Pancreas (tissue), 10 donors: ENCODE results near the gene RYR3. TPM values are rescaled to one million over a fixed set of nuclear protein-coding genes. Genes with fewer than 3 reads are reported as not detected.

ENCODE experiments used
- ATAC-seq, 4 donors: fragments of 200-7000 bp; cut with Tn5 transposase; one replicate each; pipeline versions ENCODE4 v1.8.0 to v1.9.1; 2020; ENCODE audit warnings: mild to moderate bottlenecking in 4 of 4, moderate library complexity in 4 of 4
- DNase-seq, 6 donors: peaks; one replicate each; pipeline ENCODE4 v3.0.0-alpha.2; 2020
- FAIRE-seq: peaks from 2 replicates; lab custom pipeline; 2012; peaks lifted over from hg19 to GRCh38; lab: Jason Lieb, UNC
- H3K27ac ChIP-seq, 4 donors: fragments of 200-600 bp; sonication (generic); 1 replicate in 3 of 4; 2 replicates in 1 of 4; pipeline versions ENCODE4 v1.5.0 to v1.8.0; 2020
- H3K27me3 ChIP-seq, 4 donors: fragments of 200-600 bp; one replicate each; pipeline ENCODE4 v1.8.0; 2021
- H3K36me3 ChIP-seq, 3 donors: fragments of 200-600 bp; sonication (generic) in 1 of 3; one replicate each; pipeline versions ENCODE4 v1.5.0 to v1.8.0; 2020 to 2021
- H3K4me1 ChIP-seq, 3 donors: fragments of 200-600 bp; one replicate each; pipeline ENCODE4 v1.8.0; 2021
- H3K4me3 ChIP-seq, 4 donors: fragments of 200-600 bp; sonication (generic) in 2 of 4; one replicate each; pipeline versions ENCODE4 v1.5.0 to v1.8.0; 2020 to 2021
- H3K9me3 ChIP-seq, 4 donors: fragments of 200-600 bp; one replicate each; pipeline ENCODE4 v1.8.0; 2021
- WGBS, 2 donors: extraction: QIAGEN DNeasy Blood & Tissue Kit; methylation state at CpG; one replicate each; pipeline ENCODE4 v1.1.7; 2013; 5-methylcytosine and 5-hydroxymethylcytosine counted together
- intact Hi-C, 3 donors: fragments of 100-400 bp; cut with DNase I; formaldehyde crosslinking; loops; one replicate each; pipeline versions ENCODE4 v1.11.1 to v1.14.2; 2022
- polyA plus RNA-seq, 2 donors: library from polyadenylated mRNA; stranded (reverse); fragments of 200-250 nt; gene quantifications; one replicate each; pipeline ENCODE4 v1.2.3, GENCODE V29; 2013
- total RNA-seq, 6 donors: library from RNA; stranded (reverse); fragmentation: NEBNext Ultra II Directional in 4 of 6; extraction: Animal tissue kit (Norgen Biotek cat#: 25700) in 4 of 6; gene quantifications; one replicate each; pipeline versions ENCODE4 v1.2.1 to v1.2.4, GENCODE V29; 2021 to 2023
- TF ChIP-seq, protein P1 (sequence below), 4 donors: fragments of 200-600 bp; sonication (generic) in 3 of 4; IDR thresholded peaks; one replicate each; pipeline versions ENCODE4 v1.5.0 to v1.8.0; 2021; ENCODE audit warnings: antibody characterized with exemption in 4 of 4
- donor health status: healthy with polysubstance abuse.
- donor health status: DM: no; HTN: no; CAD: no; lungs with moderate emphysema.
- donor health status: DM: no; HTN: no; CAD: no.
- donor health status: control.
- donor health status: control.
- donor health status: Bipolar disorder and iron deficiency.
- donor health status: DM: yes; HTN: yes; CAD: no.
- donor health status: DM: no; HTN: no; CAD: no.
- donor health status: DM: no; HTN: no; CAD: no.
- donor health status: DM: yes; HTN: yes; CAD: no.

The RYR3 gene
- total and polyA plus RNA-seq, 8 donors = 0.03 to 0.52 (median 0.13) TPM

GRCh38 chr15:33534642-33535041 is 223.9 kb downstream of the RYR3 start:
- Histone ChIP-seq H3K4me1 (no peaks in the 10 kb centered on the region), H3K36me3 (no peaks in the 10 kb centered on the region), H3K4me3 (no peak overlapping the region), H3K27ac (no peak overlapping the region), H3K9me3 (no peaks in the 10 kb centered on the region), H3K27me3 (peaks cover 0 to 21% (median 2%) of the 10 kb centered on the region in 4 donors)
- intact Hi-C loops = no loop called here
- ATAC-seq (no peak), FAIRE-seq (no peak), DNase-seq (no peak)
- TF ChIP-seq, protein P1, sequence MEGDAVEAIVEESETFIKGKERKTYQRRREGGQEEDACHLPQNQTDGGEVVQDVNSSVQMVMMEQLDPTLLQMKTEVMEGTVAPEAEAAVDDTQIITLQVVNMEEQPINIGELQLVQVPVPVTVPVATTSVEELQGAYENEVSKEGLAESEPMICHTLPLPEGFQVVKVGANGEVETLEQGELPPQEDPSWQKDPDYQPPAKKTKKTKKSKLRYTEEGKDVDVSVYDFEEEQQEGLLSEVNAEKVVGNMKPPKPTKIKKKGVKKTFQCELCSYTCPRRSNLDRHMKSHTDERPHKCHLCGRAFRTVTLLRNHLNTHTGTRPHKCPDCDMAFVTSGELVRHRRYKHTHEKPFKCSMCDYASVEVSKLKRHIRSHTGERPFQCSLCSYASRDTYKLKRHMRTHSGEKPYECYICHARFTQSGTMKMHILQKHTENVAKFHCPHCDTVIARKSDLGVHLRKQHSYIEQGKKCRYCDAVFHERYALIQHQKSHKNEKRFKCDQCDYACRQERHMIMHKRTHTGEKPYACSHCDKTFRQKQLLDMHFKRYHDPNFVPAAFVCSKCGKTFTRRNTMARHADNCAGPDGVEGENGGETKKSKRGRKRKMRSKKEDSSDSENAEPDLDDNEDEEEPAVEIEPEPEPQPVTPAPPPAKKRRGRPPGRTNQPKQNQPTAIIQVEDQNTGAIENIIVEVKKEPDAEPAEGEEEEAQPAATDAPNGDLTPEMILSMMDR (IDR thresholded peaks at IDR 0.05) = no peak
- 59 to 66% methylated on average over 4 of the region's 4 CpGs for WGBS, 2 donors

DNA sequence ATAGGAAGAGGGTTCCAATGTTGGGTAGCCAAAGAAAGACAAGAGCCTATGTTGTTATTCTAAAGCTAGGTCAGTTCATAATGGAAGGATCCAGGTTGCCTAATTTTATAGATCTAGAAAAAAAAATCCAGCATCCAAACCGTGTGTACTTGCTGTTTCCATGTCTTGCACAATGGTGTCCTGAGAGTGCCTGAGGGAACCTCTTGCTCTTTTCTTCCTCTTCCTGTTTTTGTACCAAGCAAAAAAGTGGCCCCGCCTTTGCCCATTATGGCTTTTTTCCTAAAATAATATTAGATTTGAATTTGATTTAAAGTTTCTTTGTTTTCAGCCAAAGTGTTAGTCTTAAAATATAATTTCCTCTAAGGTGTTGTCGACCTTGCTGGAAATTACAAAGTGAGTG is 224.4 kb downstream of the RYR3 start:
- intact Hi-C loops = no loop called here
- H3K27me3 ChIP-seq = peaks cover 0 to 21% (median 2%) of the 10 kb centered on the region in 4 donors
- DNase-seq = no peak
- no peak overlapping the region for H3K4me3 ChIP-seq
- no peaks in the 10 kb centered on the region for H3K36me3 ChIP-seq
- H3K27ac ChIP-seq = no peak overlapping the region
- H3K9me3 ChIP-seq = no peaks in the 10 kb centered on the region
- TF ChIP-seq, protein P1 (IDR thresholded peaks at IDR 0.05) = no peak
- 45 to 52% methylated on average over 3 of the region's 3 CpGs for WGBS, 2 donors
- no peaks in the 10 kb centered on the region for H3K4me1 ChIP-seq
- no peak for FAIRE-seq
- no peak for ATAC-seq

GRCh38 chr15:33539825-33540573 is 229.2 kb downstream of the RYR3 start:
- peaks cover 0 to 6% (median 0%) of the 10 kb centered on the region in 4 donors for H3K27me3 ChIP-seq
- TF ChIP-seq, protein P1 (IDR thresholded peaks at IDR 0.05) = no peak
- intact Hi-C loops = no loop called here
- no peaks in the 10 kb centered on the region for H3K4me1 ChIP-seq
- 51 to 61% methylated on average over 10 of the region's 10 CpGs for WGBS, 2 donors
- DNase-seq (no peak), FAIRE-seq (no peak), ATAC-seq (no peak)
- H3K36me3 ChIP-seq = no peaks in the 10 kb centered on the region
- no peaks in the 10 kb centered on the region for H3K9me3 ChIP-seq
- H3K27ac ChIP-seq = no peak overlapping the region
- H3K4me3 ChIP-seq = no peak overlapping the region

DNA sequence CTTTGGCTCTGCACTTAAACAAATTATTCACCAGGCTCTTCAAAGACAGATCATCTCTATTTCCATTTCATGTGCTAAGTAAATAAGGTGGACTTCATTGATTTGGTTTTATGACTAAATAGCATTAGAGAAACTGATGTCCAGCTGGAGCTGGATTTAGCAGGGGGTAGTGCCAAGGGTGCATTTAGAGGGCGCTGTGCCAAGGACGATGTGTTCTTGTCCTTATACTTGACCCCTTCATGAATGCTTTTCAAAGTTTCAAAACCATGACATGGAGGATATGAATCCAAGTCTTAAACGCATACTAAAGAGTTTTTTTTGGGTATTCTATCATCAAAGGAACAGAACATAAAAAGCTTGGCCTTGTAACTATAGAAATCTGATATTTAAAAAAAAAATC is 233.2 kb downstream of the RYR3 start:
- WGBS, 2 donors = 49 to 65% methylated on average over 3 of the region's 3 CpGs
- ATAC-seq (no peak), FAIRE-seq (no peak), DNase-seq (no peak)
- Histone ChIP-seq H3K4me3 (no peak overlapping the region), H3K9me3 (no peaks in the 10 kb centered on the region), H3K4me1 (no peaks in the 10 kb centered on the region), H3K27ac (no peak overlapping the region), H3K36me3 (no peaks in the 10 kb centered on the region), H3K27me3 (peaks cover 0 to 4% (median 0%) of the 10 kb centered on the region in 4 donors)
- intact Hi-C loops = no loop called here
- TF ChIP-seq, protein P1 (IDR thresholded peaks at IDR 0.05) = no peak

GRCh38 chr15:33545866-33546265 is 235.1 kb downstream of the RYR3 start:
- intact Hi-C loops = no loop called here

More at GRCh38 chr15:33545866-33546265, 235.1 kb downstream of the RYR3 start:
- no peak overlapping the region for H3K27ac ChIP-seq
- no peaks in the 10 kb centered on the region for H3K36me3 ChIP-seq
- FAIRE-seq (no peak), ATAC-seq (no peak), DNase-seq (no peak)
- 64 to 73% methylated on average over 3 of the region's 3 CpGs for WGBS, 2 donors
- TF ChIP-seq, protein P1 (IDR thresholded peaks at IDR 0.05) = no peak
- H3K4me1 ChIP-seq = no peaks in the 10 kb centered on the region
- H3K4me3 ChIP-seq = no peak overlapping the region
- H3K9me3 ChIP-seq = no peaks in the 10 kb centered on the region
- peaks cover 0 to 4% (median 0%) of the 10 kb centered on the region in 4 donors for H3K27me3 ChIP-seq
